ENCODE results near the gene KLK12. TPM values are rescaled to one million over a fixed set of nuclear protein-coding genes. Genes with fewer than 3 reads are reported as not detected.

Gene KLK12
- polyA plus RNA-seq, 1 donor from 2014 or later: not detected

- H3K36me3 ChIP-seq (ENCODE audit: insufficient read depth, low read length): no peaks in the 10 kb centered on the region
- H2AFZ ChIP-seq (ENCODE audit: low read depth, low read length): no peak overlapping the region
- H3K79me2 ChIP-seq (replicated peaks; ENCODE audit: insufficient read depth, low read length): no peaks in the 10 kb centered on the region
- no peak overlapping the region for H3K4me2 ChIP-seq (ENCODE audit: low read length)
- no peak overlapping the region for H3K9ac ChIP-seq (ENCODE audit: low read length)
- no peaks in the 10 kb centered on the region for H3K9me2 ChIP-seq (ENCODE audit: insufficient read depth, low read length)
- no peaks in the 10 kb centered on the region for H3K9me3 ChIP-seq (ENCODE audit: low read length)
- H3K27ac ChIP-seq (ENCODE audit: low read length): no peak overlapping the region
- no peaks in the 10 kb centered on the region for H4K20me1 ChIP-seq (ENCODE audit: insufficient read depth)
- no peak overlapping the region for H3K4me3 ChIP-seq (ENCODE audit: low read length)
- H3F3A ChIP-seq (ENCODE audit: insufficient read depth, low read length, poor library complexity, severe bottlenecking): no peaks in the 10 kb centered on the region
- H3K27me3 ChIP-seq (ENCODE audit: insufficient read depth, low read depth, low read length): no peaks in the 10 kb centered on the region
- TF ChIP-seq RAD21 (conservative IDR thresholded peaks at IDR 0.05) (no peak), SMC3 (conservative IDR thresholded peaks at IDR 0.05; ENCODE audit: poor library complexity) (no peak), MXI1 (conservative IDR thresholded peaks at IDR 0.05; ENCODE audit: poor library complexity, severe bottlenecking) (no peak), TAF1 (IDR thresholded peaks at IDR 0.05; ENCODE audit: low read depth) (no peak), REST (IDR thresholded peaks at IDR 0.05; ENCODE audit: borderline replicate concordance) (no peak), EZH2 (IDR thresholded peaks at IDR 0.05; ENCODE audit: borderline replicate concordance, insufficient read depth, low read length, poor library complexity, severe bottlenecking) (no peak), EP300 (conservative IDR thresholded peaks at IDR 0.05; ENCODE audit: poor library complexity, severe bottlenecking) (no peak), POLR2AphosphoS5 (IDR thresholded peaks at IDR 0.05) (no peak), CTCF (IDR thresholded peaks at IDR 0.05; ENCODE audit: poor library complexity, severe bottlenecking) (no peak)
Observed at GRCh38 chr19:51083181-51083580, 48.4 kb upstream of the KLK12 start.

- no peak within 1 kb of the TSS for H2AFZ ChIP-seq (ENCODE audit: low read depth, low read length)
- H4K20me1 ChIP-seq (ENCODE audit: insufficient read depth): no peaks in the 10 kb centered on the region
- no peaks in the 10 kb centered on the region for H3K9me3 ChIP-seq (ENCODE audit: low read length)
- no peak within 1 kb of the TSS for H3K4me2 ChIP-seq (ENCODE audit: low read length)
- no peaks in the 10 kb centered on the region for H3K9me2 ChIP-seq (ENCODE audit: insufficient read depth, low read length)
- no peaks in the 10 kb centered on the region for H3K79me2 ChIP-seq (replicated peaks; ENCODE audit: insufficient read depth, low read length)
- H3K27ac ChIP-seq (ENCODE audit: low read length): no peak within 1 kb of the TSS
- H3K27me3 ChIP-seq (ENCODE audit: insufficient read depth, low read depth, low read length): no peaks in the 10 kb centered on the region
- TF ChIP-seq EP300 (conservative IDR thresholded peaks at IDR 0.05; ENCODE audit: poor library complexity, severe bottlenecking) (no peak), REST (IDR thresholded peaks at IDR 0.05; ENCODE audit: borderline replicate concordance) (no peak), CTCF (IDR thresholded peaks at IDR 0.05; ENCODE audit: poor library complexity, severe bottlenecking) (no peak), POLR2AphosphoS5 (IDR thresholded peaks at IDR 0.05) (no peak), SMC3 (conservative IDR thresholded peaks at IDR 0.05; ENCODE audit: poor library complexity) (no peak), TAF1 (IDR thresholded peaks at IDR 0.05; ENCODE audit: low read depth) (no peak), MXI1 (conservative IDR thresholded peaks at IDR 0.05; ENCODE audit: poor library complexity, severe bottlenecking) (no peak), RAD21 (conservative IDR thresholded peaks at IDR 0.05) (no peak), EZH2 (IDR thresholded peaks at IDR 0.05; ENCODE audit: borderline replicate concordance, insufficient read depth, low read length, poor library complexity, severe bottlenecking) (no peak)
- H3K9ac ChIP-seq (ENCODE audit: low read length): no peak within 1 kb of the TSS
- no peaks in the 10 kb centered on the region for H3K36me3 ChIP-seq (ENCODE audit: insufficient read depth, low read length)
- no peaks in the 10 kb centered on the region for H3F3A ChIP-seq (ENCODE audit: insufficient read depth, low read length, poor library complexity, severe bottlenecking)
- no peak within 1 kb of the TSS for H3K4me3 ChIP-seq (ENCODE audit: low read length)
Observed at GRCh38 chr19:51082611-51083010, 47.8 kb upstream of the KLK12 start, which contains the start of gene KLK14. KLK14 (minus strand) TSS chr19:51082887; CDS start chr19:51082614, 273 bp downstream.

All from neural cell (in vitro differentiated cells).